GM23338 (cell line): ENCODE results near the gene HAUS5. TPM values are rescaled to one million over a fixed set of nuclear protein-coding genes. Genes with fewer than 3 reads are reported as not detected.

Experiments
- ATAC-seq: fragments of 200-7000 bp; cut with Tn5 transposase; 3 replicates; pipeline ENCODE4 v1.9.1; 2020
- DNase-seq: peaks from one replicate; pipeline ENCODE4 v3.0.0-alpha.2; 2015; ENCODE audit warnings: low spot score
- H2AFZ ChIP-seq: fragments of 200-600 bp; sonication (generic); 2 replicates; pipeline ENCODE4 v1.8.0; 2016; ENCODE audit warnings: antibody characterized with exemption, mild to moderate bottlenecking, moderate library complexity
- H3F3A ChIP-seq: fragments of 200-600 bp; sonication (generic); replicated peaks from 2 replicates; pipeline ENCODE4 v1.8.0; 2017; ENCODE audit warnings: antibody characterized with exemption, mixed run types, low read depth
- H3K27ac ChIP-seq: fragments of 200-600 bp; sonication (generic); 2 replicates; pipeline ENCODE4 v1.6.1; 2016; ENCODE audit warnings: low read depth
- H3K27me3 ChIP-seq: fragments of 200-600 bp; sonication (generic); 2 replicates; pipeline ENCODE4 v1.8.0; 2016; ENCODE audit warnings: mild to moderate bottlenecking, mixed run types, moderate library complexity; ENCODE audit not compliant: insufficient read depth
- H3K36me3 ChIP-seq: fragments of 200-600 bp; sonication (generic); 2 replicates; pipeline ENCODE4 v1.8.0; 2016; ENCODE audit warnings: mild to moderate bottlenecking; ENCODE audit not compliant: insufficient read depth
- H3K4me1 ChIP-seq: fragments of 200-600 bp; sonication (generic); 2 replicates; pipeline ENCODE4 v1.8.0; 2016; ENCODE audit warnings: mild to moderate bottlenecking, moderate library complexity; ENCODE audit not compliant: insufficient read depth
- H3K4me2 ChIP-seq: fragments of 200-600 bp; sonication (generic); 2 replicates; pipeline ENCODE4 v1.7.1; 2017; ENCODE audit warnings: mixed run types
- H3K4me3 ChIP-seq: fragments of 200-600 bp; sonication (generic); 2 replicates; pipeline ENCODE4 v1.6.1; 2016; ENCODE audit warnings: mixed run types
- H3K79me2 ChIP-seq: fragments of 200-600 bp; sonication (generic); replicated peaks from 2 replicates; pipeline ENCODE4 v1.8.0; 2017; ENCODE audit warnings: mild to moderate bottlenecking; ENCODE audit not compliant: insufficient read depth
- H3K9me2 ChIP-seq: fragments of 200-600 bp; sonication (generic); 2 replicates; pipeline ENCODE4 v1.8.0; 2017; ENCODE audit not compliant: insufficient read depth
- H4K20me1 ChIP-seq: fragments of 200-600 bp; sonication (generic); replicated peaks from 2 replicates; pipeline ENCODE4 v1.8.0; 2017; ENCODE audit warnings: mild to moderate bottlenecking; ENCODE audit not compliant: insufficient read depth
- H3K27ac Mint-ChIP-seq: 2 replicates; pipeline ENCODE4 v1.8.0; 2020; ENCODE audit warnings: inconsistent platforms, mild to moderate bottlenecking, moderate library complexity, mixed read lengths
- H3K27me3 Mint-ChIP-seq: 3 replicates; pipeline ENCODE4 v1.8.0; 2022; ENCODE audit warnings: low read depth, mild to moderate bottlenecking, moderate library complexity, mixed read lengths, inconsistent platforms; ENCODE audit not compliant: insufficient read depth, poor library complexity
- H3K36me3 Mint-ChIP-seq: 3 replicates; pipeline ENCODE4 v1.8.0; 2021; ENCODE audit warnings: low read depth, mild to moderate bottlenecking, inconsistent platforms, moderate library complexity, mixed read lengths
- H3K4me1 Mint-ChIP-seq: 3 replicates; pipeline ENCODE4 v1.8.0; 2020; ENCODE audit warnings: mild to moderate bottlenecking, inconsistent platforms, mixed read lengths
- H3K4me3 Mint-ChIP-seq: 3 replicates; pipeline ENCODE4 v1.8.0; 2021; ENCODE audit warnings: moderate library complexity, mild to moderate bottlenecking, inconsistent platforms, mixed read lengths
- H3K9me3 Mint-ChIP-seq: 3 replicates; pipeline ENCODE4 v1.8.0; 2020; ENCODE audit warnings: moderate library complexity, mild to moderate bottlenecking, inconsistent platforms, mixed read lengths
- CREB1 ChIP-seq: fragments of 250-450 bp; sonication (Bioruptor Pico); IDR thresholded peaks from 2 replicates; pipeline ENCODE4 v1.5.0; 2020; ENCODE audit warnings: low read depth, mild to moderate bottlenecking, moderate library complexity
- CTCF ChIP-seq, 2 experiments: fragments of 200-600 bp in 1 of 2; sonication (generic) in 1 of 2; conservative IDR thresholded peaks; 2 replicates each; pipeline versions ENCODE4 v1.5.1 to v1.6.1; 2016 to 2017; ENCODE audit warnings: antibody characterized with exemption in 2 of 2, low read depth in 2 of 2, mild to moderate bottlenecking in 2 of 2, moderate library complexity in 1 of 2
- ETS1 ChIP-seq: IDR thresholded peaks from 2 replicates; pipeline ENCODE4 v1.6.1; 2016; ENCODE audit warnings: antibody characterized with exemption
- EZH2phosphoT487 ChIP-seq: fragments of 200-600 bp; sonication (generic); IDR thresholded peaks from one replicate; pipeline ENCODE4 v1.8.1; 2018; ENCODE audit warnings: antibody characterized with exemption; ENCODE audit not compliant: unreplicated experiment
- JUNB ChIP-seq: IDR thresholded peaks from one replicate; pipeline ENCODE4 v1.6.1; 2016; ENCODE audit warnings: antibody characterized with exemption; ENCODE audit not compliant: unreplicated experiment
- NANOG ChIP-seq: IDR thresholded peaks from 2 replicates; pipeline ENCODE4 v1.6.1; 2016; ENCODE audit warnings: antibody characterized with exemption, borderline replicate concordance
- POLR2AphosphoS5 ChIP-seq: IDR thresholded peaks from 2 replicates; pipeline ENCODE4 v1.6.1; 2016; ENCODE audit warnings: antibody characterized with exemption, low read depth
- REST ChIP-seq: IDR thresholded peaks from one replicate; pipeline ENCODE4 v1.6.1; 2018; ENCODE audit warnings: antibody characterized with exemption; ENCODE audit not compliant: unreplicated experiment
- STAT1 ChIP-seq: IDR thresholded peaks from one replicate; pipeline ENCODE4 v1.6.1; 2016; ENCODE audit warnings: antibody characterized with exemption; ENCODE audit not compliant: unreplicated experiment
- ZNF114 ChIP-seq: fragments of 250-450 bp; sonication (Bioruptor Pico); IDR thresholded peaks from 2 replicates; pipeline ENCODE4 v1.5.0; 2020; ENCODE audit warnings: mild to moderate bottlenecking, moderate library complexity
- ZNF462 ChIP-seq: fragments of 250-450 bp; sonication (Bioruptor Pico); IDR thresholded peaks from 2 replicates; pipeline ENCODE4 v1.5.0; 2020; ENCODE audit warnings: mild to moderate bottlenecking, moderate library complexity
- polyA plus RNA-seq: library from polyadenylated mRNA; unstranded; fragments of >200 nt; fragmentation: Nextera tagmentation; extraction: Ambion mirVana; gene quantifications from 2 replicates; pipeline ENCODE4 v1.2.1, GENCODE V29; 2016
- total RNA-seq: library from RNA; depleted of rRNA; stranded (reverse); fragments of >200 nt; shearing (Covaris generic); gene quantifications from 2 replicates; pipeline ENCODE4 v1.2.3, GENCODE V29; 2014

Gene HAUS5
- total and polyA plus RNA-seq, 2 experiments from 2014 or later = 21.9 to 23.2 TPM

GRCh38 chr19:35620001-35620400 lies 7.5 kb downstream of the HAUS5 start (continued):
- TF ChIP-seq CTCF (conservative IDR thresholded peaks at IDR 0.05; ENCODE audit: low read depth in 2 of 2) = no peak

GRCh38 chr19:35621708-35622107 lies 9.2 kb downstream of the HAUS5 start:
- ATAC-seq = no peak
- Histone ChIP-seq H4K20me1 (no peaks in the 10 kb centered on the region), H3K4me2 (no peak overlapping the region), H3K79me2 (no peaks in the 10 kb centered on the region), H3K4me3 (no peak overlapping the region), H3K27ac (no peak overlapping the region), H3K36me3 (no peaks in the 10 kb centered on the region), H3K27me3 (no peaks in the 10 kb centered on the region), H3F3A (no peaks in the 10 kb centered on the region), H3K9me2 (no peaks in the 10 kb centered on the region), H2AFZ (no peak overlapping the region), H3K4me1 (no peaks in the 10 kb centered on the region)
- Mint-ChIP-seq H3K27me3 (peaks cover 9% of the 10 kb centered on the region), H3K27ac (no peak overlapping the region), H3K4me3 (no peak overlapping the region; the same call in 2 of the 3 replicates), H3K36me3 (peaks cover 17% of the 10 kb centered on the region; the same call in 2 of the 3 replicates), H3K9me3 (no peaks in the 10 kb centered on the region), H3K4me1 (no peaks in the 10 kb centered on the region)
- DNase-seq = no peak
- TF ChIP-seq ZNF114 (no peak), ETS1 (no peak), CREB1 (no peak), POLR2AphosphoS5 (no peak), CTCF (conservative IDR thresholded peaks at IDR 0.05; ENCODE audit: low read depth in 2 of 2) (no peak), EZH2phosphoT487 (no peak), ZNF462 (CRISPR knock-in tag) (no peak), REST (no peak), NANOG (no peak), JUNB (no peak), STAT1 (no peak)
